GM10266 (cell line): Measurements from ENCODE around the gene ZHX3.

ENCODE experiments used
- DNase-seq: peaks from one replicate; pipeline ENCODE4 v3.0.0; 2012; ENCODE audit errors: extremely low spot score
- CTCF ChIP-seq: IDR thresholded peaks from 2 replicates; pipeline ENCODE4 v1.5.1; 2012; ENCODE audit warnings: mild to moderate bottlenecking, low read depth; ENCODE audit not compliant: control insufficient read depth, insufficient read depth; ENCODE audit errors: missing control alignments

ZHX3 gene

DNA sequence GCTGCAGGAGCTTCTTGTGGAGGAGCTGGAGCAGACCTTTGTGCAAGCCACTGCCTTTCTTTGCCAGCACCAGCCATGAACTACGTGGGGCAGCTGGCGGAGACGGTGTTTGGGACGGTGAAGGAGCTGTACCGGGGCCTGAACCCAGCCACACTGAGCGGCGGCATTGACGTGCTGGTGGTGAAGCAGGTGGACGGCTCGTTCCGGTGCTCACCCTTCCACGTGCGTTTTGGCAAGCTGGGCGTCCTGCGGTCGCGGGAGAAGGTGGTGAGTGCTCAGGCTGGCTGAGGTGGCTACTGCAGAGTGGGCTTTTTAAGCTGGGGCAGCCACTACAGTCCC is 28.2 kb upstream of the ZHX3 start:
- no peak for DNase-seq
- no peak for TF ChIP-seq CTCF

DNA sequence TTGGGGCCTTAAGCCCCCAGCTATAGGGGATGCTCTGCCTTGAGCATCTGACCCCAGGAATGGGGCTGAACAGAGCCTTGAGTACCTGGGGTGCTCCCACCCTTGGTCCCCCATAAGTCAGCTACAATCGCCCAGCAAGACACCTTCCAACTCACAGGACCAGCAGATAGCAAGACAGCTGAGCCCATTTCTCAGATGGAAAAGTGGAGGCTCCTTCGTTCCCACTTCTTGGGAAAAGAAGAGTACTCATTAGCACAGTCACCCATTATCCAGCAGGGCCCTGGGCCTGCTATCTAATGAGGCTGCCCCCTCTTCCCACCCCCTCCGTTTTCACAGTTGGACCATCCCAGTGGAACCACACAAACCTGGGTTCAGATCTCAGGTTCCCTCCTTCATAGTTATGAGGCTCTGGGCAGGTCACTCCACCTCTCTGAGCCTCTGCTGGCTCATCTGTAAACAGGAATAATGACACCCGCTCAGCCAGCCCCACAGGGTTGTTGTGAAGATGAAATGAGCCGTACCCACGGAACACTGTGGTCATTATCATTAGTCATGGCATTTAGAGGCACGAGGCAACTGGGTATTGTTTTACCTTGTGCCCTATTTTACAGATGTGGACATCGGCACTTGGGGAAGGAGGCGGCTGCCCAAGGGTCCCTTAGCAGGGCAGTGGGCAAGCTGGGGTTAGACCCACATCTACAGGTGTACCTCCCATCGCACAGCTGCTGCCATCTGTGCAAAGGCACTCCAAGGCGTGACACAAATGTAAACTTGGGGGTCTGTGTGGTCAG is 27.6 kb upstream of the ZHX3 start:
- no peak for TF ChIP-seq CTCF
- no peak for DNase-seq

DNA sequence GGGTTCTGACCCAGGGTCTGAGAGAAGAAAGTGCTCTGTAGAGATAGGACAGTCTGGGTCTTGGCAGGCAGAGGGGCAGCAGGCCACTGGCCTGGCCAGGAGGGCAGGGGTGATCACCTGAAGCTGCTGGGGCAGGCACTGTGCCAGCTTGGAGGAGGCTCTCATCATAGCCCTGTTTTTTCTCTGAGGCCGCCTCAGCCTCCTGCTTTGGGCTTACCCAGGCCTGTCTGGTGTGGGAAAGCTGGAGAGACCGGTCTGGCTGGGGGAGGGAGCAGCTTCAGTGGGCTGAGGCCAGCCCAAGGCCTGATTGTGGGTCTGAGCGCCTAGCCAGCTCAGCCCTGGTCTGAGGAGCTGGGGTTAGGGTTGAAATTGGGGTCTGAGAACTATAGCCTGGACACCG is 26.9 kb upstream of the ZHX3 start:
- TF ChIP-seq CTCF: no peak
- DNase-seq: no peak

GRCh38 chr20:41342474-41343464 is 25.2 kb upstream of the ZHX3 start:
- no peak for DNase-seq
- TF ChIP-seq CTCF: no peak

DNA sequence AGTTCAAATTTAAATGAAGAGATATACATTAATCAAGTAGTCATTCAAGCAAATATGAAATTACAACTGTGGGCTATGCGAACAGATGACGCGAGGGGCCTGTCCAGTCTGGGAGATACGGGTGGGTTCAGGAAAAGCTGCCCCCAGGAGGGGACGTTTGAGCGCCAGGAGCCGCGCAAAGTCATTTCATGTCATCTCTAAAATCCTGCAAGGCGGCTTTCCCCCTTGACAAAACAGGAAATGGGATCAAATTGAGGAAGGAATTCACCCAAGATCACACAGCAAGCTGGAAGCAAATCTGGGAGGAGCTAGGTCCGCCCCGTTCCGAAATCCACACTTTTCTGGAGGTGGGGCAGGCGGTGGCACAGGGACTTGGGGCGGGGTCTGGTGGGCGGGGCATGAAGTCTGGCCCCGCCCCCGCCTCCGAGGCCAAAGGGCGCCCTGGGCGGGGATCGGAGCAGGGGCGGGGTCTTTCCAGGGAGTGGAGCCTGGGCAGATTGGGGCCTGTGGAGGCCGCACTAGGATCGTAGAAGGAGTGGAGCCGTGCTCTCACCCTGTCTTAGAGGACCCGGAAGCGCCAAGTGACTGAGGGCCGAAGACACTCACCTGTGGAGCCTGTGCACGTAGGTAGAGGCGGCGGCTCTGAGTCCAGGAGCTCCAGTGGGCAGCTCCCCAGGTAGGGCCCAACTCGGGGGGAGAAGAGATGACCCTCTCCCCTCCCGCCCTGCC is 23.0 kb upstream of the ZHX3 start, which contains the start of gene LPIN3:
LPIN3 (plus strand) TSS at position 495 of the 729 bp plus-strand sequence. CDS start 4,983 bp downstream, outside the sequence.
- peak; percentile 80 for DNase-seq
- peak; percentile 24 for TF ChIP-seq CTCF

DNA sequence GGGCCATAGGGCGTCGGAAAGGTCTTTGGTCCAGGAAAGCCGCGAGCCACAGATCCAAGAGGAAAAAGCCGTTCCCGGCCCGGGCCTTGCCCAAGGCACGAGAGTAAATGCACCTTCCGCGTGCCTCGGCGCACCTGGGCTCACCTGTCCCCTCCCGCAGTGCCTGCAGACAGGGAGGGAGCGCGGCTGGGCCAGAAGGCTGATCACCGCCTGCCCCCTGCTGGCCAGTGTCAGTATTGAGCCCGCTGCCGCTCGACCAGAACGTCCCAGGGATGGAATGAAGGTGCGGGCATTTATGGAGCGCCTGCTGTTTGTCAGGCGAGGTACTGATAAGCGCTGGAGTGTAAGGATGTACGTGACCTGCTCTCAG is 22.4 kb upstream of the ZHX3 start:
- DNase-seq: peak; percentile 79
- TF ChIP-seq CTCF: peak; percentile 99
